H1 (cell line): ENCODE data around the gene PDZD8. TPM values are rescaled to one million over a fixed set of nuclear protein-coding genes. Genes with fewer than 3 reads are reported as not detected.

Experiments used
- CREB1 ChIP-seq: IDR thresholded peaks from 2 replicates; pipeline ENCODE4 v1.6.1; 2012; ENCODE audit warnings: inconsistent platforms
- E2F6 ChIP-seq: IDR thresholded peaks from 2 replicates; pipeline ENCODE4 v1.6.1; 2012; ENCODE audit warnings: inconsistent platforms
- GTF2F1 ChIP-seq: IDR thresholded peaks from 2 replicates; pipeline ENCODE4 v1.6.1; 2012; ENCODE audit warnings: low read depth, low read length, improper control_type of control experiment, borderline replicate concordance
- polyA plus RNA-seq, 7 experiments: library from polyadenylated mRNA; depleted of rRNA in 3 of 7; stranded (reverse) in 5 of 7; unstranded in 2 of 7; fragments of >200 nt in 5 of 7; fragments of 200-250 nt in 2 of 7; gene quantifications; 1 replicate in 5 of 7; 2 replicates in 1 of 7; 4 replicates in 1 of 7; pipeline versions ENCODE4 v1.2.1 to v1.2.3, GENCODE V29; 2011 to 2013; ENCODE audit warnings: missing spikeins in 2 of 7, mixed read lengths in 2 of 7
- total RNA-seq: library from RNA; stranded (reverse); fragmentation: NEBNext Ultra II Directional; extraction: Animal tissue kit (Norgen Biotek cat#: 25700); gene quantifications from 2 replicates; pipeline ENCODE4 v1.2.1, GENCODE V29; 2021

Gene PDZD8
- total and polyA plus RNA-seq, 2 of the 8 experiments (the other 6 are each of a cell fraction or from before 2014, with no cell fraction given), result 10.9 to 50.1 TPM

GRCh38 chr10:117390420-117390819, 15.2 kb upstream of the PDZD8 start (continued):
- TF ChIP-seq E2F6 (no peak), CREB1 (no peak), GTF2F1 (no peak)
